HT1080 (cell line): ENCODE data around the gene NME7. TPM values are rescaled to one million over a fixed set of nuclear protein-coding genes. Genes with fewer than 3 reads are reported as not detected.
"Not testable (repeated sequence)": the region's sequence is repeated elsewhere in the genome, so short reads cannot be mapped to it uniquely, and the experiment has no call there.

ENCODE experiments used
- DNase-seq: peaks from one replicate; pipeline ENCODE4 v3.0.0-alpha.2; 2015; ENCODE audit warnings: low read depth
- polyA plus RNA-seq, 2 experiments: library from polyadenylated mRNA; depleted of rRNA; stranded (reverse); fragments of >200 nt; gene quantifications; 2 replicates each; pipeline ENCODE4 v1.2.3, GENCODE V29; 2015
- total RNA-seq: library from RNA; depleted of rRNA; stranded (reverse); fragments of >200 nt; shearing (Covaris generic); gene quantifications from 2 replicates; pipeline ENCODE4 v1.2.3, GENCODE V29; 2014; rRNA removed

Gene NME7
- total RNA-seq, result 21.0 and 30.0 TPM in 2 replicates
- 60.7 and 82.9 TPM in 2 replicates for polyA plus RNA-seq (2015; cell fraction: cytosol; rRNA removed)
- polyA plus RNA-seq (2015; cell fraction: nucleus; rRNA removed), result 44.1 and 81.8 TPM in 2 replicates

- DNase-seq, result peak; percentile 98
Observed at GRCh38 chr1:169367686-169368405, at the start of gene NME7, which contains the start of gene BLZF1. Gene NME7, minus strand, starts transcription at chr1:169367797. Its CDS starts 87 bp downstream, at chr1:169367710. Gene BLZF1, plus strand, starts transcription at chr1:169368195. Its CDS starts 1,328 bp downstream, at chr1:169369523.

GRCh38 chr1:169414952-169415351, 47.4 kb upstream of the NME7 start:
- no peak for DNase-seq

- DNase-seq, result not testable (repeated sequence)
Observed at GRCh38 chr1:169408340-169408739, 40.7 kb upstream of the NME7 start.

GRCh38 chr1:169402578-169402977, 35.0 kb upstream of the NME7 start:
- not testable (repeated sequence) for DNase-seq

GRCh38 chr1:169395955-169396354, 28.4 kb upstream of the NME7 start:
- DNase-seq, result no peak

- no peak for DNase-seq
Observed at GRCh38 chr1:169392406-169392805, 24.8 kb upstream of the NME7 start.

- DNase-seq, result no peak
Observed at GRCh38 chr1:169390303-169390702, 22.7 kb upstream of the NME7 start.

GRCh38 chr1:169387399-169387798, 19.8 kb upstream of the NME7 start:
- no peak for DNase-seq

- DNase-seq, result no peak
Observed at GRCh38 chr1:169383449-169383848, 15.9 kb upstream of the NME7 start.

GRCh38 chr1:169381162-169381561, 13.6 kb upstream of the NME7 start:
- DNase-seq, result no peak

- no peak for DNase-seq
Observed at GRCh38 chr1:169371404-169371803, 3.8 kb upstream of the NME7 start.

GRCh38 chr1:169368406-169368769, 791 bp upstream of the NME7 start:
- DNase-seq, result no peak

GRCh38 chr1:169367096-169367685, 406 bp downstream of the NME7 start:
- no peak for DNase-seq

- peak; percentile 84 for DNase-seq
Observed at GRCh38 chr1:169364948-169365347, 2.6 kb downstream of the NME7 start.

GRCh38 chr1:169363046-169363730, 4.4 kb downstream of the NME7 start:
- DNase-seq, result peak; percentile 89

- DNase-seq, result no peak
Observed at GRCh38 chr1:169361281-169361680, 6.3 kb downstream of the NME7 start.

GRCh38 chr1:169360415-169360814, 7.2 kb downstream of the NME7 start:
- DNase-seq, result no peak

GRCh38 chr1:169348383-169349036, 19.1 kb downstream of the NME7 start:
- peak; percentile 36 for DNase-seq

GRCh38 chr1:169347688-169348382, 19.8 kb downstream of the NME7 start:
- no peak for DNase-seq

- no peak for DNase-seq
Observed at GRCh38 chr1:169346036-169346589, 21.5 kb downstream of the NME7 start.

GRCh38 chr1:169345511-169345910, 22.1 kb downstream of the NME7 start:
- DNase-seq, result no peak
